GM19240 (cell line): Measurements from ENCODE around the gene CLCA2.

Source experiments
- DNase-seq: peaks from one replicate; pipeline ENCODE4 v3.0.0; 2011; ENCODE audit warnings: low spot score; ENCODE audit not compliant: insufficient read length

Gene CLCA2, protein sequence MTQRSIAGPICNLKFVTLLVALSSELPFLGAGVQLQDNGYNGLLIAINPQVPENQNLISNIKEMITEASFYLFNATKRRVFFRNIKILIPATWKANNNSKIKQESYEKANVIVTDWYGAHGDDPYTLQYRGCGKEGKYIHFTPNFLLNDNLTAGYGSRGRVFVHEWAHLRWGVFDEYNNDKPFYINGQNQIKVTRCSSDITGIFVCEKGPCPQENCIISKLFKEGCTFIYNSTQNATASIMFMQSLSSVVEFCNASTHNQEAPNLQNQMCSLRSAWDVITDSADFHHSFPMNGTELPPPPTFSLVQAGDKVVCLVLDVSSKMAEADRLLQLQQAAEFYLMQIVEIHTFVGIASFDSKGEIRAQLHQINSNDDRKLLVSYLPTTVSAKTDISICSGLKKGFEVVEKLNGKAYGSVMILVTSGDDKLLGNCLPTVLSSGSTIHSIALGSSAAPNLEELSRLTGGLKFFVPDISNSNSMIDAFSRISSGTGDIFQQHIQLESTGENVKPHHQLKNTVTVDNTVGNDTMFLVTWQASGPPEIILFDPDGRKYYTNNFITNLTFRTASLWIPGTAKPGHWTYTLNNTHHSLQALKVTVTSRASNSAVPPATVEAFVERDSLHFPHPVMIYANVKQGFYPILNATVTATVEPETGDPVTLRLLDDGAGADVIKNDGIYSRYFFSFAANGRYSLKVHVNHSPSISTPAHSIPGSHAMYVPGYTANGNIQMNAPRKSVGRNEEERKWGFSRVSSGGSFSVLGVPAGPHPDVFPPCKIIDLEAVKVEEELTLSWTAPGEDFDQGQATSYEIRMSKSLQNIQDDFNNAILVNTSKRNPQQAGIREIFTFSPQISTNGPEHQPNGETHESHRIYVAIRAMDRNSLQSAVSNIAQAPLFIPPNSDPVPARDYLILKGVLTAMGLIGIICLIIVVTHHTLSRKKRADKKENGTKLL

DNA sequence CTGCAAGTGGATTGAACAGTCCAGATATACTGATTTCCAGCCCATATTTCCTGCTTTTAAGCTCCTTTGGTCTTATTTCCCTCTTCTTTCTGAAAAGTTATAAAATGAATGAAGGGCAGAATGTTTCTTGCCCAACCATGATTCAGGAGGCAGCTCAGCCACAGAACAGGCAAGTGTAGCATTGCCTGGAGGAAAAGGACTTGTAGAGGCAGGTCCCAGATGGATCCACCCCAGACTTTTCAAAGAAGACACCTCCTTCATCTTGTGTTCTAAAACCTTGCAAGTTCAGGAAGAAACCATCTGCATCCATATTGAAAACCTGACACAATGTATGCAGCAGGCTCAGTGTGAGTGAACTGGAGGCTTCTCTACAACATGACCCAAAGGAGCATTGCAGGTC is at the start of gene CLCA2:
Gene CLCA2 (plus strand): TSS at position 299 of the 400 bp plus-strand sequence. CDS start 77 bp downstream, at position 376.
- DNase-seq: no peak

DNA sequence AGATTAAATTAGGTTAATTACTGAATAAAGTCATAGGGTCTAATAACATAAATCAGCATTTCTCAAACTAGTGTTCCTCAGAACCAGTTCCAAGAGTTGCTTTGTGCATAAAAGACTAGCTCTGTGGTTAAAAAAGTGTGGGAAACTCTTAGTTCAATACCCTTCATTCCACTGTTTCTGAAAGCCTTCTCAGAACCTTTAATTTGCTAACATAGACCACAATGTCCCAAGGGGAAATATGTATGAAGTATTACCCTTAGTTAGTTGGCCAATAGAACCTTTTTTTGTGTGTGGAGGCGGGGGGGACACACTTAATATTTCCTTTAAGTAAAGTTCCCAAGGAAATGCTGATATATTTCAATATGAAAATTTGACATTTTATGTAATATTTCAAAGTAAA is 48.3 kb upstream of the CLCA2 start:
- DNase-seq: no peak

DNA sequence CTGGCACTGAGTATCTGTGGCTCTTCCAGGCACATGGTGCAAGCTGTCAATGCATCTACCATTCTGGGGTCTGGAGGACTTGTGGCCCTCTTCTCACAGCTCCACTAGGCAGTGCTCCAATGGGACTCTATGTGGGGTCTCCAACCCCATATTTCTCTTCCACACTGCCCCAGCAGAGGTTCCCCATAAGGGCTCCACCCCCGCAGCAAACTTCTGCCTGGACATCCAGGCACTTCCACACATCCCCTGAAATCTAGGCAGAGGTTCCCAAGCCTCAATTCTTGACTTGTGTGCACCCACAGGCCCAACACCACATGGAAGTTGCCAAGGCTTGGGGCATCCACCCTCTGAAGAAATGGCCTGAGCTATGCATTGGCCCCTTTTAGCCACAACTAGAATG is 46.6 kb upstream of the CLCA2 start:
- DNase-seq: no peak

DNA sequence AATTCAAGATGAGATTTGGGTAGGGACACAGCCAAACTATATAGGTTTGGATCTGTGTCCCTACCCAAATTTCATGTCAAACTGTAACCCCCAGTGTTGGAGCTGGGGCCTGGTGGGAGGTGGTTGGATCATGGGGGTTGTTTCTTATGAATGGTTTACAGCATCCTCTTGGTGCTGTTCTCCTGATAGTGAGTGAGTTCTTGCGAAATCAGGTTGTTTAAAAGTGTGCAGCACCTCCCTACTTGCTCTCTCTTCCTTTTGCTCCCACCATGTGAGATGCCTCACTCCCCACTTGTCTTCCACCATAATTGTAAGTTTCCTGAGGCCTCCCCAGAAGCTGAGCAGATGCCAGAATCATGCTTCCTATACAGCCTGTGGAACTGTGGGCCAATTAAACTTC is 45.2 kb upstream of the CLCA2 start:
- no peak for DNase-seq

DNA sequence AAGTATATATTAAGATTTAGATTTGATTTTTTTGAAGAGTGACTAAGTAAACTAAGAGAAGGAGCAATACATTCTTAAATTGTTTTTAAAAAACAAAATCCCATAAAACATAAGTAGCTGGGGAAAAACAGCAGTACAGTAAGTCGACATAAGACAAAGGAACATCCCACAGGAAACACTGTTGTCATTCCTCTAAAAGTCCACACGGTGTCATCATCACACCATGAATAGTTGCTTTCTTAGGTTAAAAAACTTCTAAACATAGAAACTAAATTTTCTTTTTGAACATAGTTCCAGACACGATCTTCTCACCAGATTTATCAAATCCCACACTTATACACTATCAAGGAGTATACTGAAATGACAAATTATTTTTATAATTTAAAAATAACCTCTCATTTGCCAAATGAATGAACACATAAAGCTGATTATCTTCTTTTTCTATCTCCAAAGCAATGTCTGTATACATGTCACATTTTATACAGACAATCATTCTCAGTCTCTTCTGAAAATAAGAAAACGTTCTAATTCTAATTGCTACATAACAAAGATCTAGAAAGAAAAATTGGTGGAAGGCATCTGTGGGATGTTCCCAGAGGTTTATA is 43.6 kb upstream of the CLCA2 start:
- no peak for DNase-seq

DNA sequence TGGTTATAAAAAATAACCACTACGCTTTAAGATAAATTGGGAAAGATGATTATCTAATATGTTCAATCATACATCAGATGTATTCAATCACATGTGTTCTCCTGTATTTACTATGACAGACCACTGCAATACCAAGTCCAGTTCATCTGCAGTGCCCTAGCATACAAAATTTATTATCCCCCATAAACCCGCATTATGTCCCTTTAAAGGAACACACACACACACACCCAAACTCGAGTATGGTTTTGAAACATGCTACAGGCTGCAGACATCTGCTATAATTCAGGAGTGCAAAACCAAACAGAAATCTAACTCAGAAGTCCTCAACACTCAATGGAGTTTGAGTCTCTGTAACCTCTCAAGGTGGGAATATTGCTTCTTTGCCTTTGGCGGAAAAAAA is 42.7 kb upstream of the CLCA2 start:
- DNase-seq: no peak

DNA sequence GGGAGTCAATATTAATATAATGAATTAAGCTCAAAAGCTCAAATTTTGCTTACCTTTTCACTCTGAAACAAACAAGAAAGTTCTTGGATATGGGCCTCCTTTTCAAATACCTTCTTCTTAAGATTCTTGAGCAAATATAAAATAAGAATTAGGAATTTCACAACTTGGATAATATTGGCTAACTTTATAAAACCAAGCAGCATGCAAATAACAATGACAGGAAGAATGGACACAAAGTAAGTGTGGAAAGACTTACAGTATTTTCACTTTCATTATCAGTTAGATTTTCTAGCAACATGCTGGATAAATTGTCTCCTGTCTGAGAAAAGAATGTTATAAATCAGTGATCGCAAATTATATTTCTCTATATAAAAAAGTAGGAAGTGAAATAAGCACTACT is 41.1 kb upstream of the CLCA2 start:
- DNase-seq: no peak

DNA sequence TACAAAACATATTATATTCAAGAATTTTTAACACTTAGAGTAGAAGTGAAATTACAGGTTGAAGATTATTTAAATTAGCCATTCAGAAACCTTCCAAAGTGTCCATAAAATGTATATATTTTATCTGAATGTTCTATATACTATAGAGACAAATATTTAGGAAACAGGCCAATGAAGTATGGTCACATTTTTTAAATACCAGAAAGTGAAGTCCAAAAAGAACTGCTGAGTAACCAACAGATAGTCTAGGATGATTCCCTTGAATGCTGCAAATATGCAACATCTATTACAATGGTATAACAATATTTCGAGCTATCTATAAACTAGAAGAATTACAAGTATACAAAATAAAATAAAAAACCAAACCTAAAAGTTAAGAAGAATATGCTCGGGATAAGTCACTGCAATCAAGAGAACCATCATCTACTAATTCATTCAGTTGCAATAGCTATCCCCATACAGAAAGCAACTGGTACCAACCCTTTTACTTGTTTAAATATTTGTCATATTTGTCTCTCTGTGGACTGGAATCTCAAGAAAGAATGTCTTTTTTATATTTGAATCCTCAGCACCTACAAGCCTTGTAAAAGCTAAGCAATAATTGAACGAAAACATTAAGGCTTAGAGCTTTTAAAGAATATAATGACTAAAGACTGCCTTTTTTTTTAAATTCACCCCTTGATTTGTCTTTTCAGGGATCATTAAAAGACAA is 35.9 kb upstream of the CLCA2 start:
- DNase-seq: no peak

DNA sequence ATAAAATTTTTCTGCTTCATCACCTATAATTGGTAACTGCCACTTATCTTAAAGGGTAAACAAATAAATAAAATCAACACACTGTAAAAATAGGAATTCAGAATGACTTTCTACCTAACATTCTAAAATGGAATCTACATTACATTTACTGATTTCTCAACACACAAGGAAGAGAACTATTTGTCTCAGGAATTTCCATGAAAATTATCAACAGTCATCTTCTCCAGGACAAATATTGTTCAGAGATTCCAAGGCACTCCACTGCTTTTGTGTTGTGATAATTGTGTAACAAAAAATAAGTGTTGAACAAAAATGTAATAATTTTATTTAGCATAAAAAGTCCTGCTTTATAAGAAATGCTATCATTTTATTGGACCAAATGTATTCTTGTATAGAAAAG is 35.2 kb upstream of the CLCA2 start:
- no peak for DNase-seq

DNA sequence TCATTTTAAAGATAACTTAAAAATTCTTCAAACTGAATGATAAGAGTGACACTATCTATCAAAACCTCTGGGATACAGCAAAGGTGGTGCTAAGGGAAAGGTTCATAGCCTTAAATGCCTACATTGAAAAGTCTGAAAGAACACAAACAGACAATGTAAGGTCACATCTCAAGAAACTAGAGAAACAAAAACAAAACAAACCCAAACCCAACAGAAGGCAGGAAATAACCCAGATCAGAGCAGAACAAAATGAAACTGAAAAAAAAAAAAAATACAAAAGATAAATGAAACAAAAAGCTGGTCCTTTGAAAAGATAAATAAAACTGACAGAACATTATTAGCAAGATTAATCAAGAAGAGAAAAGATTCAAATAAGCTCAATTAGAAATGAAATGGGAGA is 34.7 kb upstream of the CLCA2 start:
- no peak for DNase-seq

DNA sequence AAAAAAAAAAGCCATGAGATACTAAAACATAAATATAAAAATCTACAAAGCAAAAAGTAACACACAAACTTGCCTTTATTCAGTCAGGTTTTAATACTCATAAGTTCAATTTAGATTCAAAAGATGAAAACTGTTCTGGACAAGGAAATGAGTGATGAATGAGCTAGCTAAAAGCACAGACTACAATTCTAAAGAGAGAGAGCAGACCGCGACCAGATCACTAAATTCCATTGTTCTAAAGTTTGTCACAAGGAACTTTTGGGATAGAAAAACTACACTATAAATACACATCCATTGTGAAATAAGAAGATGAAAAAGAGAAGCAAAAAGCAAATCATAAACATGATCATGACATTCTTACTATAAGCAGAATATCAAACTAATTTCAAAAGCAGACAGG is 29.6 kb upstream of the CLCA2 start:
- DNase-seq: no peak

DNA sequence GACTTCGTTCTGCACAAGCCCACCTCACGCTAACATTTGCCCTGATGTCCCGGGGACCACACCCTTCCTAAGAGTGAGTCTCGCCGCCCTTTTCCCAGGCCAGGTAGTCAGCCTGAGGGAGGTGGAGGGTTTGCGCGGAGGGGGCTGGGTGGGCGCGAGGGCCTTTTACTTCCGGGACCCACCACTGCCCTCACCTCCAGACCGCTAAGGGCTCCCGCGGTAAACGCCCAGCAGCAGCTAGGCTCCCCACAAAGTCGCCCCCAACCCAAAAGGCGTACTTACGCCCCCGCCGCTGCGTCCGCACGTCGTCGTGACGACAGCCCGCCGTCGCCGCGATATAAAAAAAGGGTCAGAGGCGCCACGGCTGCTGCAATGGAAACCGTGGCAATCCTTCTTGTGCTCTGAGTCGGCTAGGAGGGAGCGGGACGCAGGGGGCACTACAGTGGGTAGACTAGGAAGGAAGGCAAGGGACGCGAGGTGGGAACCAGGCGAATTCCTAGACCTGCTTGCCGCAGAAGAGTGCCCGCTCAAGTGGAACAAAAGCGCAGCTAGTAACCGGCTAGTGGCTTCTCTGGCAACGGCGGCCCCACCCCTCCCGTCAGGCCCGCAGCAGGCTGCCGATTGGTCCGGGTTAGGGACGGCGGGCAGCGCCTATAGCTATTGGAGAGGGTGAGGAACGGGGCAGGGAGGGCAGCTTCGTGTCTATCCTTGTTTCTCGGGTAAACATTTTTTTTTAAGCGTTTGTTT is 28.0 kb upstream of the CLCA2 start, which contains the start of gene ODF2L:
Gene ODF2L (minus strand): TSS at position 573 of the 747 bp plus-strand sequence. CDS start 9,296 bp downstream, outside the sequence.
- peak; percentile 43 for DNase-seq

DNA sequence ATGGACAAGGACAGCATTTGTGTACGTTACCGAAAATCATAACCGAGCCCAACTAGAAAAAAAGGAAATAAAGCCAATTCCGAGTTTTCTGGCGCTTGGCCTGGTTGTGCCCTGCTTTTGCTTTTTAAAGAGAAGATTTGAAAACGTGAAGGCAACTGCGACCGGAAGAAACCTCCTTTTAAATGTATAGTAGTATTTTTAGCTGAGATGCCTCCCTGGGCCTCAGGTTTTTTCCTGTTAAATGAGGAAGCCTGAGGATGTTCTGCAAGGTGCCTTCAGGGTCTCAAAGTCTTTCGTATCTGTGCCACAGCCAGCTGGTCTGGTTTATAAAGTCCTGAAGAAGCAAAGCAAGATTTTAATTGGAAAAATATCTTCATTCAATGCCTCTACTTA is 27.5 kb upstream of the CLCA2 start:
- DNase-seq: no peak

DNA sequence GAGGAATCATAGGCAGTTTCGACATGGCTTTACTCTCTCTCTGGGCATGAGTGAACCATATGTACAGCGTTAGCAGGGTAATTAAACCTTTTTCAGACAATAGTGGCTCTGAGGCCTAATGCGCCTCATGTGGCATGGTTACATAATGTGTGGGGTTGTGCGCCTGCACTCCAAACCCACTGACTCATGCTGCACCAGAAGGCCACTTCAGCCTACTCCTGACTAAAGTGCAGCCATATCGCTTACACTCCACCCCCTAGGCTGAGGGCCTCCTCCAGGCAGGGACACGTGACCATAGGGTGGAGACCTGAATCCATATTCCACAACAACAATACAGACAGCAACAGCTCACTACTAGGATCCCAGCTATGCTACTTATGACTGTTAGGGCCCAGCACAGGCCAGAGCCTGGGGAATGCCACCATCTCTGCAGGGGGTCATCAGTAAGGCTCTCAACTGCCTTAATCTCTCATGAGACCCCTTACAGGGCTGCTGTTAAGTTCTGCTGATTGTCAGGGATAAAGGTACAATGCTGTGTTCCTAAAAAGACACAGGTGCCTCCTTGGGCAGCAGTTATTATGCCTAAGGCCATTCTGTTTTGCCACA is 14.5 kb upstream of the CLCA2 start:
- no peak for DNase-seq

DNA sequence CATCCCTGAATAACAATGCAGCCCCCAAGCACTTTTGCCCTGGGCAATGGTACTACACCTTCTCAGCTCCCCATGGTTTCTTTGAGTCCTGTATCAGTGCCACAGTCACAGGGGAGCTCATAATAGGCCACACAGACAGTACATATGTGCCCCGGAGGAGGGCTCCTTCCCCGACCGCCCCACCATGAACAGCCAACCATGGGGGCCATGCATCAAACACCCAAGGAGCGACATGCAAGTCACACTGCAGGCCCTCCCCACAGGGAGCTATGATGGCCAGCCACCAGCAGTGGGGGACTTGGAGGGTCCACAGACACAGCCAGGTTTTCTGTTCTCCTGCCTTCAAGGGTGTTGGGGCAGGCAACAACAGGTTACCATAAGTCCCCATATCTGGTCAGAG is 13.1 kb upstream of the CLCA2 start:
- no peak for DNase-seq

DNA sequence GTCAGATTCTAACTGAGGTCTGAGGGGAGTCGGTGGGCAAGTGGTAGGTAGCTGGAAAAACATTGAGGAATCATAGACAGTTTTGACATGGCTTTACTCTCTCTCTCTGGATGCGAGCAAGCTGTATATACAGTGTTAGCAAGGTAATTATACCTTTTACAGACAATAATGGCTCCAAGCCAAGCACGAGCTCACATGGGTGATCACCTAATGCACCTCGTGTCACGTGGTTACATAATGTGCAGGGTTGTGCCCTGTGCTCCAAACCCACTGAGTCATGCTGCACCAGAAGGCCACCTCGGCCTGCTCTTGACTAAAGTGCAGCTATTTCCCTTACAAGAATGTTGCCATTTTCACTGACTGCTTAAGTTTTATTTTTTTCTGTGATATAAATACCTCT is 7.6 kb upstream of the CLCA2 start:
- no peak for DNase-seq

DNA sequence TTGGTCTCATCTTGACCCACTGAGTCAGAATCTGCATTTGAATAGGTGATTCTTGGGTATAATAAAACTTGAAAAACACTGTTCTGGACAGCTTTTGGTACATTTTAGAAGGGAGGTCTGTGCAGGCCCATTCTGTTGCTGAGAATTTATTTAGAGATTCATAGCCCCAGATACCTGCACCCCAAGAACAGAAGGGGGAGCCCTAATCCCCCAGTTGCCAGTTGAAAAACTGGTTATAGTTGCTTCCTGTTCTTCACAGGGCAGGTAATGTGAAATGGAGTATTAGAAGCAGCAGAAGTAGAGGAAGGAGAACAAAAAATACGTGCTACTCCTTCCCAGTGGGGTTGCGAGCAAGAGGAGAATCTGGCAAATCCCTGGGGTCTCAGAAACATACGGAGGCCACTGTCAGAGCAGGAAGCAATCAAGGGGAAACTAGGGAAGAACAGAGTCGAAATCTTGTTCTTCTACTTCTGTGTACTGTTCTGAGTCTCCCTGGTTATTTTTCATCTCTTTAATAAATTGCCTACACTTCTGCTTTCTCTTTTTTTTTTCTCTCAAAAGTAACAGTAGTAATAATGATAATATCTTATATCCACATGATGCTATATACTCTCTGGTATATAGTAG is 4.6 kb upstream of the CLCA2 start:
- peak; percentile 30 for DNase-seq

DNA sequence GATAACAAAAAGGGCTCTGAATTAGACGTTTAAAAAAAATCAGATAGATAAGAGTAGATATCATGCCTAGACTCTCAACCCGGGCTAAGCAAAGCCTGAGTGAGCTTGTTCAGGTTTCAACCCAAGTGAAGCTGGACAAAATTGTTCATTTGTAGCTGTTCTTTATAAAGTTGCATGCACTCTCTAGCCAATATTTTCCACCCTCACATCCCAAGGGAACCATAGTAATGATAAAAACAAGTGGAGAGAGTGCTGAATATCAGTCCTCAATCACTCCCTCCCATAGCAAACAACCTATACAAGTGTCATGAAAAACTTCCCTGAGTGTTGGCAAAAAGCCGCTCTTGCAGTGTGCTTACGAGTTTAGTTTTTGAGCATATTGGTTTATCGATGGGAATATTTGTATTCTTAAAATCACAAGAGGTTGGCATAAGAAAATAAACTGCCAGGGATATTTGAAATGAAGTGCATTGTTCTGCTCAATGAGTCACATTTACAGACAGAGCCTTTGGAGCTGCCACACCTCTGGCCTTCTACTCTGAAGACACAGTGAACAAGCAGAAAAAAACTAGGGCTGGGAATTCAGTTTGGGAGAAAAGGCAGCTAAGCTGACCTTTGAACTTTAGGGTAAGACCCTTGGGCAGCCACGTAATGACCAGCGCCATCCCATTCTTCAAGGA is 2.2 kb upstream of the CLCA2 start:
- no peak for DNase-seq

DNA sequence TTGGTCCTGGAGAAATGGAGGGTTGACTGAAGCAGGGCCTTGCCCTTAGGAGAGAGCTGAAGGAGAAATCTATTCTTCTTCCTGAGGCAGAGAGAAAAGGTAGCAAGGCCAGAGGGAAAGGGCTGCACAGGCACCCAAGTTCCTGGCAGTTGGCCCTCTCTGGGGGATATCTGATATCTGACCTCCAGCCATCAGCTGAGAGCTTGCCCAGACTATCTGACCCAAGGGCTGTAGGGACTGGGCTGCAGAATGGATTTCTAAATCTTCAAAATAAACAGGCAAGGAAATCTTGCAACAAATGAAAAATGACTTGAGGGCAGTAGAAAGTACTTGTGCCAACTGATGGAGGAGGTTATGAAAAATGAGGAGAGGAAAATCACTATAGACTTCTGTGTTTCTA is 498 bp upstream of the CLCA2 start:
- DNase-seq: no peak
